CD4-positive, alpha-beta T cell treated with Interleukin-10 for 1 hour (primary cell): ENCODE results near the gene ETNK2.

Experiments used
- DNase-seq: peaks from one replicate; pipeline ENCODE4 v3.0.0-alpha.2; 2020

Gene ETNK2

DNA sequence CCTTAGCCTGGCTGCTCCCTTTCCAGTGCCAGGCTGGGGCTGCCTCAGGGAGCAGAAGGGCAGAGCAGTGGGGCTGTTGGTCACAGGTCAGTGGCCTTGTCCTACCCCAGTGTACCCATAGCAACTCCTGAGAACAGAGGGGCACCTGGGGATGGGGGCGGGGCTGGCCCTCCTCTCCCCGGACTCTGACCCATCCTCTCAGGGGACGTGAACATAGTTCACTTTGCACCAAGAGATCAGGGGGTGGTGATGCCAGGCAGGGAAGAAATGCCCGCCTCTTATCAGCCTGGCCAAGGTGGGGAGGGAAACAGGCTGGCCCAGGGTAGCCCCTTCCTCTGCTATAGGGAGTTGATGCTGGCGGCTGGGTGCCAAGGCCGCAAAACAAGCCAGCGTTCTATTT is 4.9 kb downstream of the ETNK2 start:
- DNase-seq: no peak

DNA sequence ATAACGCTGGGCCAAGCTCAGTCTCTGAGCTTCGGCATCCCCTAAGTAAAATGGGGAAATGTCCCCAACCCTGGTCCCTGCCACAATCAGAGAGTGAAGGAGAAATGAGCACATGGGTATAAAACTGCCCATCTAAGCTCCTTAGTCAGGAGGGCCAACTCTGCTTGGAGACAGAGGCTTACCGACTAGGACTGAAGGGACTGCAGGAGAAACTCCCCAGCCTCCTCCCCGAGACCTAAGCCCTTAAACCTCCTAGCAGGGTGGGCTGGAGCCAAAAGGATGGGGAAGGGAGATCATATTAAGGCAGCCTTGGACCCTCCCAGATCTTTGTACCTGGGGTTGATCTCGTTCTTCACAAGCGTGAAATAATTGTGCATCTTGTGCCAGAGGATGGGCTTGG is 5.5 kb downstream of the ETNK2 start:
- DNase-seq: no peak

DNA sequence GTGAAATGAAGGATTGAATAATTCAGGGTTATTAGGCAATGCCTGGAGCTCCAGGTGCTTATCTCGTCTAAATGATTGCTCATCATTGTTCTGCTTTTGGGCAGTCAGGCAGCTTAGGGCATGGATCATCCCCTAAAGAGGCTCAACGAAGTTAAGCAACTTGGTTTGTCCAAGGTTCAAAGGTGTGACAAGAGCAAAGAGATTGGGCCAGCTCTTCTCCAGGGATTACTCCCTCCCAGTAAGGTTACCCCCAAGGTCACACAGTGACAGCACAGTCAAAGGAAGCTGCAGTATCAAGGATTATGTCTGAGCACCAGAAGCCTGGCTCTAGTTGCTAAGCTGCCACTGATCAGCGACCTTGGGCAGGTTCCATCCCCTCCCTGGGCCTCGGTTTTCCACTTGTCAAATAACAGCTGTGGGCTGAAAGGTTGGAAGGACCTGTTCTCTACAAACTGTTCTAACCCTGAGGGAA is 6.8 kb downstream of the ETNK2 start:
- DNase-seq: no peak

DNA sequence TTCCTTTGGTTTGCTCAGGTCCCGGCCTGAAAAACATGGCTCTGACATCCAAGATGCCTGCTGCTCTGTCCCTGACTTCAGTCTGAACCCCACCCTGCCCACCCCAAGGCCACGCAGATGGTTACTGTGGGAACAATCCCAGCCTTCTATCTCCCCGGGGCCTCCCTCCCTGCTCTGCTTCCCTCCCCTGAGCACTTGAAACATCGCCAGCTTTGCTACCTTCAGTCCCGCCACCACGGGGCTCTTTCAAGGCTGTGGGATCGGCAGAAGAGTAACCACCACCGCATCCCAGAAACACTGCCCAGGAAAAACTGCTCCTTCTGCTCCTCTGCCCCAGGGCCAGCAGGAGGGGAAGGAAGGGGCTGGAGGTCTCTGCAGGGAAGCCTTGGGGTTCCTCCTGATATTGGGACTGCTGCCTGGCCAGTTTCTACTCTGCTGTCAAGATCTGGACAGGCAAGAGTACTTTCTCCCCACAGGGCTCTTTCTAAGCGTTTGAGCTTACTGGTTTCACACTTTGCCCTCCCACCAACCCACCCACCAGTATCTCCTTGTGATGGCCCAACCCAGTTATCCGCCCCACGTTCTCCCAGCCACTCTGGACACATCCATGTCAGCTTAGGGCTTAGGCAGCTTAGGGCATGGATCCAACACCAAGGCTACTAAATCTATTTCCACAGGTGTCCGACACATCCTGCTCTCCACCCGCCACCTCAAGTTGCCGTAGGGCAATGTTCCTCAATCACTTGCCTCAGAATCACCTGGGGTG is 8.4 kb downstream of the ETNK2 start:
- DNase-seq: no peak

DNA sequence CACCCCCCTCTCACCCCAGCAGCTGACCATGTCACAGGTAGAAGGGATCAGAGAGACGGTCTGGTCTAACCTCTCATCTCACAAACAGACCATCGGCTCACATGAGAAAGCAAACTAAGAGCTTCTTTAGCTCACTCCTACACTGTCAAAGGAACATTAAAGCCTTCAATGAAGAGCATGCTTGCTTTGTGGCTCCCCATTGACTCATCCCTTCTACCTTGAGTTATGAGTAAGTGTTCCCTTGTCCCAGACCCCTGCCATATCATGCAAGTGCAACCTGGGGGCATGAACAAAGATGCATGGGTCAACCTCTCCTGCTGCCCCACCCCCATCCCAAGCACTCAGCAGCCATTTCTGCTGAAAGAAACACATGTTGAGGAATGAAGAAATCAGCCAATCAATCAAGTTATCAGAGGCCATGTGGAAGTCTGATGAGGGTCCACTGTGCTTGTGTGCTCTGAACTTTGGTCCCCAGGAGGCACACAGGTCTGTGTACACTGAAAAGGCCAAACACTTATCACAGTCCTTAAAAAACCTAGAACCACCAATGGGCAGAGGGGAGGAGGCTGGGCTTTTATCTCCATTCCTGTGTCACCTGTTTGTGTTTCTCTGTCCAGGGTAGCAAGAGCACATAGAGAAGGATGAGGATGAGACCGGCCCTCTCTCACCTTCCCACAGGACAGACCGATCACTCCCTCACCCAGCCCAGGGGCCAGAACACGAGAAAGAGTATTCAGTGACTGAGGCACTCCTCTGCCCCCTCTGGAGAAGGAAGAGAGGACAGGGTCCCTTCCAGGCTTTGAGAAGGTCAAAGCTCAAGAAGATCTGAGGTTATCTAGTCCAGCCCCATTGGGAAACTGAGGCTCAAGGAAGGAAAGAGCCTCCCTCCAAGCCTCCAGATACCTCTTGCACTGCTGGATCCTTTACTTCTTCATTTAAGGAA is 9.5 kb downstream of the ETNK2 start:
- DNase-seq: no peak

DNA sequence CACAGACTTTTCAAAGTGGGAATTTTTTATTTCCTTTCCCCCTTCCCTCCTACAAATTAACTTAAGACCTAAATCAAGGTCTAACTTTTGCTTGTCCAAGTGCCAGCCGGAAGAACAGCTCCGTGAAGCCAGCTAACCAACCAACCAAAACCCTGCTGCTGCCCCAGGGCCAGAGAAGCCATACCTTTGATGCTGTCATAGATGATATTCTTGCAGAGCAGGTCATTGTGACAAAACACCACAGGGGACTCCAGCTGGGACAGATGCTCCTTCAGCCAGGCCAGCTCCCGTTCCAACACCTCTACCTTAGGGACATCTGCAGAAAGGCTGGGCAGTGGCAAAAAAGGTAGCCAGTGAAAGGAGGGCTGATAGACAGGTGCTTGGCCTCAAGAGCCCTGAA is 10.7 kb downstream of the ETNK2 start:
- DNase-seq: no peak

DNA sequence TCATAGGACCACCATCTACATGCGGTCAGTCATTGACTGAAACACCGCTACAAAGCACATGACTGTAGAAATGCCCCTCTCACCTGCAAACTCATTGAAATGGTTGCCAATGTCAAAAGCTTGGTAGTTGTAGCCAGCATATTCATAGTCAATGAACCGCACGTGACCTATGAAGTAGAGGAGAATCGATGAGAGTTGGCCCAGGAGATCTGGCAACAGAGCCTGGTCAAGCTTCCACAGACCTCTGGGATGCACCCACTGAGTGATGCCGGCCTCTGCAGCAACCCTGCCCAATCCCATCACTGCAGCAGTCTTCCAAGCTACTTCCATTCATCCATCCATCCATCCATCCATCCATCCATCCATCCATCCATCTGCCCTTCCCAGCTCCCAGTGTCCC is 11.9 kb downstream of the ETNK2 start:
- no peak for DNase-seq

DNA sequence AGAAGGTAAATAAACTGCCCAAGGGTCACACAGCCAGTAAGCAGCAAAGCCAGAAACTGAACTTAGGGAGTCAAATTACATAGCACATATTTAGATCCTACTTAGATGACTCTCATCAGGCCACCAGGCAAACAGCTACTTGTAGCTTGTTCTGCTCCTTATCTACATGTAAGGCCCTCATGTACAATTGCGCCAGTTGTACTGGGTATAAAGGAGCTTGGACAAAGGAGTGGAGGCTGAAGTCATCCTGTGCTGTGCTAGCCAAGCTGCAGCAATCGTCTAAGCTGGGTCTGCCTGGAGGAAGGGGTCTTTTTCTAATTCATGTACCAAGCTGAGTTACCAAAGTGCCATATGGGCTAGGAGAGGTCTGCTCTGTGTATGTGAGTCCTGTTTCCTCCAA is 12.8 kb downstream of the ETNK2 start:
- DNase-seq: no peak

DNA sequence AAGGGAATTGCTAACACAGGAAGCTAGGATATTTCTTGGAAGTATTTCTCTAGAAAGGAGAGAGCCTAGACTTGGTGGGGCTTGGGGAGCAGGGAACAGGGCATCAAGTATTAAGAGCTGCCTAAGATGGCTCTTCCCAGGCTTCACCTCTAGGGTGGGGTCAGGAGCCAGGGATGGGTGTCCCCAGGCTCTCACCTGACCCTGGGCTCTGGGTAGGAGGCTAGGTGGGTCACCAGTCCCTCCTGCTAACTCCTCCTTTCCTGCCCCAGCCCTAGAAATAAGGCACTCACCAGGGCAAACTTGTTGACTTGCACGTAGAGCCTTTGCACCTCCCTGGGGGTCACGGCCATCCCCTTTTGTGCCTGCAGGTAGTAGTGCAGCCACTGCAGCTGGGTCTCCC is 15.0 kb downstream of the ETNK2 start:
- no peak for DNase-seq

DNA sequence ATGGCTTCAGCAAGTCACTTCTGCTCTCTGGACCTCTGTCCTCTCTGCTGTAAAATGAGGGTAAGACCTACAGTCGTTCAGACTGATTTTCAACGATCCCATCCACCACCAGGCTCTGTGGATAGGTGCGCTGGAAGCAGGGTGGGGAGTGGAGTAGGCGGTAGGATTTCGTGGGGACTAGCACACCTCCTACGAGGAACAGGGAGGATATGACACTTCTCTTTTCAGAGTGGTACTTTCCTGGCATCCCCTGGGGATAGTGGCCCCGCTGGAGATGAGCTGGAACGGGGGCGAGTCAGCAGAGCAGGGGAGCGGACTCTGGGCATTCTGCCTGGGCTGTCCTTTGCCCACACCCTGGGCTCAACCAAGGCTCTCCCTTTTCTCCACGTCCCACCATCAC is 17.7 kb downstream of the ETNK2 start:
- no peak for DNase-seq

DNA sequence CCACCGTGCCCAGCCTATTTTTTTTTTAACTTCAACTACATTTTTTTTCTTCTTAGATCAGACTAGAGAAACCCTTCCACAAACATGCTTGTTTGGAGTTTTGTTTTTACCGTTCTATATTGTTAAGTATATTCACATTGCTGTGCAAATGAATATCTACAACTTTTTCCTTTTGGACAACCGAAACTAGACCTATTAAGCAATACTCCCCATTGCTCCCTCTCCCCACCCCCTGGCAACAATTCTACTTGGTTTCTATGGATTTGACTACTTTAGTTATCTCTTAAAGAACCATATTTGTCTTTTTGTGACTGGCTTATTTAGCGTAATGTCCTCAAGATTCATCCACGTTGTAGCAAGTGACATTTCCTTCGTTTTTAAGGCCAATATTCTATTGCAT is 19.1 kb downstream of the ETNK2 start:
- no peak for DNase-seq

DNA sequence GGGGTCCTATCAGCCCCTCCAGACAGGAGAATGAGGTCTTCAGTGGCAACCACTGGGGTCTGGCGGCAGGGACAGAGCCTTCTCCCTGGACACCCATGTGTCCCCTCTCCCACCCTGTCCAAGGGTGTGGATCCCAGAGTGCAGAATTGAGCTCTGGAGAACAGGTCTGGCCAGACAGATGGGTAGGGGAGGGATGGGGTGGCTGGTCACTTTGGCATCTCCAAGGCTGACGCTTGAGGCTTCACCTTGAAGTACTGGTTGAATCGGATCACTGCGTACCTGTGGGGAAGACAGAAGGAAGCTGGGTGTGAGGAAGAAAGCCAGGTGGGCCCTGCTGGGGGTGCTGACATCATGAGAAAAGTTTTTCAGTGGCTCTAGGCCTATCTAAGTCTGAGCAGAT is 19.9 kb downstream of the ETNK2 start:
- no peak for DNase-seq

DNA sequence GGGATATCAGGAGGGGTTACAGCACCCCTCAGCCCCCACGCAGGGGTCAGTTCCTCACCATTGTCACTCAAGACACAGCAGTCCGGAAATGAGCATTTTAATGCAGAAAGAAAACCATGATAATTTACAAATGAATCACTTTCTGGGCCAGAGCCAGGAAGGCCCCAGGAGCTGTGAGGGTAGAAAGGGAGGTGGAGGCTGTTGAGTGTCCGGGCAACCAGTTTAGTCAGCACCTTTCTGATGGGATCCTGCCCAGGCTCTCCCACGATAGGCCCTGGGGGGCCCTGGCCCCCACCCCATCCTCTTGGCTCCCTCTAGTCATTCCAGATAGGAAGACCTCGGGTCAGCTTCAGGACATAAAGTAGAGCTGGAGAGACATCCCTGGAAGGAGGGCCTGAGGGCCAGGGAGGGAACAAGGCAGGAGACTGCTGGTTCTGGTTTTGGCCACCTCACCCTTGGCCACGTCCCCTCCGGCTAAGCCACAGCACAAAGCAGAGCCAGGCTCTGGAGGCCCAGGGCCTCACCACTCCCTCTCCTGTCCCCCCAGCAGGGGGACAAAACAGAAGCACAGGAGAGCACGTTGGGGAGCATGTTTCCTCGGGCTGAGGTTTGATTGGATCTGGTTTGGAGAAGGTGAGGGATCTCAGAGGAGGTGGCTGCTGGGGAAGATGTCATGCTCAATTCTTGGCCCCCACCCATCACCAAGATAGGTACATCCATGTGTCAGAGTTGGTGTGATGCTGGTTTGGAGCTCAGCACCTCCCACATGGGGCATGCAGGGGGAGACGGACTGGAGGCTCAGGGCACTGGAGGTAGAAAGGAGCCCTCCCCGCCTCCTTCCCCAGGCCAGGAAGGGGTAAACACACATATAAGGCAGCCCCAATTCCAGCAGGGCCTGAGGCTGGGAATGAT is 20.6 kb downstream of the ETNK2 start:
- no peak for DNase-seq

DNA sequence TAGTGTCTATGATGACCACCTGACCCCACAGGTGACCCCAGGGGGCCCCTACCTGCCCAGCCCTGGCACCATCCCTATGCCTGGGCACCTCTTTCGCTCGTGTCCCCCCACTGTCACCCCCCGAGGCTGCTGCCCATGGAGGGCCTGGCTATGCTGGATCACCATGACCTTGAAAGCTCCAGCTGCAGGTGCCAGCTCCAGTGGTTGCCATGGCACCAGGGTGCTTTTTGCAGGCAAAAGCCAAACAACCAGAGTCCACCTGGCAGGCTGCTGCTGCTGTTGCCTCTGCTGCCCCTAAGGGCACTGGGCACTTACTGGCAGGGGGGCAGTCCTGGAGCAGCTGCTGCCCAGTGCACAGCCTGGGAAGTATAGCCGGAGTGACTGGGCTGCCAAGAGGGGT is 21.7 kb downstream of the ETNK2 start:
- DNase-seq: no peak

DNA sequence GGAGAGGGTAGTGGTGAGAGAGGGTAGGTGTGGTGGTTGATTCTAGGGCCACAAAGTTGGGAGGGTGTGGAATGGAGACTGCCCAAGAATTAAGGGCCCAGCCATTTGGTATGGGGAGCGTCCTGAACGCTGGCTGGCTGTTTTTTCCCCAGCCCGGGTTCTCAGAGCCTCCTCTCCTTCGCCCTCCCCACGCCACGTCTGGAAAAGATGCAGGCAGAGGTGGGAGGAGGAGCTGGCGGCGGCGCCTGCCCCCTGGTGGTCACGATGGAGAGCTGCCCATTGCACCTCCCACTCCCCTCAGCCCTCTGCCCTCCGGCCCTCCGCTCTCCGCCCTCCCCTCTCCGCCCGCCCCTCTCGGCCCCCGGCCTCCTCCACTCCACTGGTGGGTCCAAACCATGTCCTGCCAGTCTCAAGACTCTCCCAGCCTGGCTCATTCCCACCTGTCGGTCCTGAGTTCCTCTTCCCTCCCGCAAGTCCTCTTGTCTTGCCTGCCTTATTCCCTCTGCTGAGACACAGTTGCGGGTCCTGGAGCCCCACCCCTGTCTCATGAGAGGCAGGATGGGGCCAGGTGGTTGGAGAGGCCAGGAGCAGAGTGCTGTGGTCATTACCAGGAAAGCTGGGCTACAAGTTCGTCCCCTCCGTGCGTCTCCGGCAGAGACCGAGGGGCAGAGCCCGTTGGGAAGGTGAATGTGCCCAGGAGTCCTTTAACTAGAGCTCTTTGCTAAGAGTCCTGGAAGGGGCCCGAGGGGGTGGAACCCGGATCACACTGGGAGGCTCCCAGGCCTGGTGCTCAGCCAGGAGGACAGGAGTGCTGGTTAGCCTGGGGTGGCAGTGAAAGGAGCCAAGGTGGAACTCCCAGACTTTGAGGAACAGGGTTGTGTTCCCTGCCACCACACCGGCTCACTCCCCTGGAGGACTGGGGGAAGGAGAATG is 22.6 kb downstream of the ETNK2 start:
- peak; percentile 64 for DNase-seq

DNA sequence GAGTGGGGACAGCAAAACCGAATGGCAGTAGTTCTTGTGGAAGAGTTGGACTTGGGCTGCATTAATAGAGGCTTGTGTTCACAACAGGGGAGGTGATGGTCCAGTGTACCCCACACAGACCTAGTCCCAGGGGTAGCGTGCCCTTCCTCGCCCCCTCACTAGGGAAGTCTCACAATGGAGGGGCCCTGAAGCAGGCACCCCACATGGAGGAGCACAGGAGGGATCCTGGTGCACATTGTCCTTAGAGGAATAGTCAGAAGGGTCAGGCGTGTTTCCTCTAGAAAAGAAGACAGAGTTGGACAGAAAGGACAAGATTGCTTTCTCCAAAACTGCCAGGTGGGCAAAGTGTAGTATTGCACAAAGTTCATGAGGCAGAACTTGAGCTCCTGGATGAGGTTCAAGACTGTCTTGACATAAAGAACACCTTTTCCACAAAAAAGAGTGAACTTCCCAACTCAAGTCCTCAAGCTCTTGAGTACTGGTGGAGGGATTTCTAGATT is 23.3 kb downstream of the ETNK2 start:
- DNase-seq: no peak

DNA sequence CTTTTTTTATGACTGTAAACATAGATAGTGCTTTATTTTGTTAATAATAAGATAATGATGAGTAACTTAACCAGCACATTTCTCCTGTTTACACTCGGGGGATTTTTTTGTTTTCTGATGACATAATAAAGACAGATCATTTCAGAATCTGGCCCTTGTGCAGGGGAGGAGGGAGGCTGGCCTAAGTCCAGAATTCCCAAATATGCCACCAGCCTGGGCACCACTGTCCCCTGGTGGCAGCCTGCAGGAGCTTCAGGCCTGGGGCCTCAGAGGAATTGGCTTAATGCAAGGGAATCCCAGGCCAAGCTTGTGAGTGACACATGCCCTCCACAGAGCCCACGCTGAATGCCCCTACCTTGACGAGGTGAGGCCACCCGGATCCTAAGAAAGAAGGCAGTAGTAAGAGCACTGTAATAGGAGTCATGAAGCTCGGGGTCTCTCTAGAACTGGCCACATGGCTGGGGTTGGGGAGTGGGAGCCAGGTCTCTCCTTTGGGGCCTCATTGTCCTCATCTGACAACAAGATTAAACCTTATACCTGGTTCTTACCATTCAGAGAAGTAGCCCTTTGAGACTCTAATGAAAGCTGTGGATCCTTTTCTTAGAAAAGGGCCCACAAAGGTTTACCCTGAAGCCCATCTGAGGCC is 24.1 kb downstream of the ETNK2 start:
- peak; percentile 21 for DNase-seq

DNA sequence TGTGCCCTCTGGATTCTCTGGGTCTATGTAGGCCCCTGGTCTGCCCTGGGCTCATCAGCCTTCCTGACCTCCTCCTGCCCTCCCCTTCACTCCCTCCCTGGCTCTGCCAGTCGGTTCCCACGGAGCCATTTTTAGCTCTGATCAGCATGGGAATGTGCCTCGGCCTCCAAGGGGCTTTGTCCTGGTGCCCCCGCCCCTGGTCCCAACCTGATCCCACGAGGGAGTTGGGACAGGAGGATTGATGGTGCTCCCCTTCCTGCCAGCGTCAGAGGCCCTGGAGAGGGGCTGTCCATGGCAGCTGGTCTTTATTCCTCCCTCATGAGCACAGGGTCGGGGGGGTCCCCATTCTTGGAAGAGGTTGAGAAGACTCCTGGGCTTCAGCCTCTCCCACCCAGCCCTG is 24.9 kb downstream of the ETNK2 start:
- DNase-seq: no peak

DNA sequence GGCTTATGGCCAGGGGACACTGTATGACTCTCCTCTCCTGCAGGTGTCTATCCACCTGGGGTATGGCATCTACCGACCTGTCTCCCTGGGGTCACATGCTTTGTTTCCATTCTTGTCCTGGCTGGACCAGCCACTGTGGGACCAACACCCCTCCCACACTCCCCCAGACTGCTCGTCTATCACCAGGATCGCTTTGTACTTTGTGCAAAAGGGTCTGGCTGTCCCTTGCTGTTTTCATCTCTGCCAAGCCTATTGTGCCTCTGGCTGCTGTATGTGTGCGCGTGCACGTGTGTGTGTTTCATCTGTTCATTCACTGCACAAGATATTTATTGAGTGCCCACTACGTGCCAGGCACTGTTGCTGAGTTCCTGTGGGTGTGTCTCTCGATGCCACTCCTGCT is 25.5 kb downstream of the ETNK2 start:
- no peak for DNase-seq

DNA sequence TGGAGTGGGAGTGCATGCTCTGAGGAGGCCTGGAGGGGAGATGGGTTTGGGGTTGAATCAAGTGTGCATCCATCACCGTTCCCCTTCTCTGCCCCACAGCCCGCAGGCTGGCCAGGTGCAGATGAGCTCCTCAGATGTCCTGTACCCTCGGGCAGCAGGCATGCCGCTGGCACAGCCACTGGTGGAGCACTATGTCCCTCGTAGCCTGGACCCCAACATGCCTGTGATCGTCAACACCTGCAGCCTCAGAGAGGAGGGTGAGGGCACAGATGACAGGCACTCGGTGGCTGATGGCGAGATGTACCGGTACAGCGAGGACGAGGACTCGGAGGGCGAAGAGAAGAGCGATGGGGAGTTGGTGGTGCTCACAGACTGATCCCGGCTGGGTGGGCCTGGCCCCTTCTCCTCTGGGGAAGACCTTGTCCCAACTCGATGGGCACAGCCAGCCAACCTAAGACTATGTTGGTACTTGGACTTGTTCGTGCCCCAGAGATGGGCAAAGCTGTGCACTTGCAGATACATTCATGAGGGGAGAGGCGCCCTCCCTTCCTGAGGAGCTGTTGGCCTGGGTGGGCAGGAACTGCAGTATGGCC is 26.0 kb downstream of the ETNK2 start:
- DNase-seq: no peak

DNA sequence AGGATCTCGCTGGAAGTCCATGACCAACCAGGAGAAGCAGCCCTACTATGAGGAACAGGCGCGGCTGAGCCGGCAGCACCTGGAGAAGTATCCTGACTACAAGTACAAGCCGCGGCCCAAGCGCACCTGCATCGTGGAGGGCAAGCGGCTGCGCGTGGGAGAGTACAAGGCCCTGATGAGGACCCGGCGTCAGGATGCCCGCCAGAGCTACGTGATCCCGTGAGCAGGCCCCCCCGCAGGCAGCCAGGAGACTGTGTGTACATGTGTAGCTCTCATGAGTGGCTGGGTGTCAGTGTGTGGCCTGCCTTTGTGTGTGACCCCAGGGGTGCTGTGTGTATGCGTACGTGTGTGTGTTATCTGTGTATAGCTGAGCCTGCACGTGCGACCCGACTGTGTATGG is 27.2 kb downstream of the ETNK2 start:
- DNase-seq: no peak
